HG03103 (cell line): ENCODE data around the gene TRMT44.

ENCODE experiments used
- ATAC-seq: cut with Tn5 transposase; IDR thresholded peaks from one replicate; pipeline ENCODE4 v1.9.1; 2021; ENCODE audit warnings: low read depth; ENCODE audit not compliant: unreplicated experiment

The TRMT44 gene

GRCh38 chr4:8434251-8435073, 6.1 kb upstream of the TRMT44 start:
- ATAC-seq = no peak

GRCh38 chr4:8435656-8436121, 4.9 kb upstream of the TRMT44 start:
- peak; percentile 46 for ATAC-seq

- no peak for ATAC-seq
Observed at GRCh38 chr4:8437281-8437680, 3.3 kb upstream of the TRMT44 start.

GRCh38 chr4:8438743-8439142, 1.8 kb upstream of the TRMT44 start:
- no peak for ATAC-seq

- ATAC-seq = no peak
Observed at GRCh38 chr4:8439168-8439567, 1.4 kb upstream of the TRMT44 start.

- ATAC-seq = peak; percentile 24
Observed at GRCh38 chr4:8439914-8440491, 574 bp upstream of the TRMT44 start.

- ATAC-seq = no peak
Observed at GRCh38 chr4:8441499-8442091, 1.0 kb downstream of the TRMT44 start.

GRCh38 chr4:8442596-8443358, 2.2 kb downstream of the TRMT44 start:
- ATAC-seq = no peak

GRCh38 chr4:8443801-8444200, 3.2 kb downstream of the TRMT44 start:
- no peak for ATAC-seq

- no peak for ATAC-seq
Observed at GRCh38 chr4:8446122-8446521, 5.5 kb downstream of the TRMT44 start.

- ATAC-seq = no peak
Observed at GRCh38 chr4:8451440-8452182, 11.0 kb downstream of the TRMT44 start.

- no peak for ATAC-seq
Observed at GRCh38 chr4:8453957-8454356, 13.4 kb downstream of the TRMT44 start.

GRCh38 chr4:8457646-8458252, 17.2 kb downstream of the TRMT44 start:
- ATAC-seq = no peak

- ATAC-seq = no peak
Observed at GRCh38 chr4:8459867-8460445, 19.4 kb downstream of the TRMT44 start.

GRCh38 chr4:8461086-8461485, 20.5 kb downstream of the TRMT44 start:
- no peak for ATAC-seq

- no peak for ATAC-seq
Observed at GRCh38 chr4:8461616-8462015, 21.0 kb downstream of the TRMT44 start.

- no peak for ATAC-seq
Observed at GRCh38 chr4:8463811-8464210, 23.2 kb downstream of the TRMT44 start.

GRCh38 chr4:8464381-8464780, 23.8 kb downstream of the TRMT44 start:
- ATAC-seq = no peak
